HG03095 (cell line): Measurements from ENCODE around the gene ACVR1B.

Experiments used
- ATAC-seq: cut with Tn5 transposase; IDR thresholded peaks from one replicate; pipeline ENCODE4 v1.9.1; 2021; ENCODE audit warnings: moderate library complexity; ENCODE audit not compliant: unreplicated experiment

Gene ACVR1B

DNA sequence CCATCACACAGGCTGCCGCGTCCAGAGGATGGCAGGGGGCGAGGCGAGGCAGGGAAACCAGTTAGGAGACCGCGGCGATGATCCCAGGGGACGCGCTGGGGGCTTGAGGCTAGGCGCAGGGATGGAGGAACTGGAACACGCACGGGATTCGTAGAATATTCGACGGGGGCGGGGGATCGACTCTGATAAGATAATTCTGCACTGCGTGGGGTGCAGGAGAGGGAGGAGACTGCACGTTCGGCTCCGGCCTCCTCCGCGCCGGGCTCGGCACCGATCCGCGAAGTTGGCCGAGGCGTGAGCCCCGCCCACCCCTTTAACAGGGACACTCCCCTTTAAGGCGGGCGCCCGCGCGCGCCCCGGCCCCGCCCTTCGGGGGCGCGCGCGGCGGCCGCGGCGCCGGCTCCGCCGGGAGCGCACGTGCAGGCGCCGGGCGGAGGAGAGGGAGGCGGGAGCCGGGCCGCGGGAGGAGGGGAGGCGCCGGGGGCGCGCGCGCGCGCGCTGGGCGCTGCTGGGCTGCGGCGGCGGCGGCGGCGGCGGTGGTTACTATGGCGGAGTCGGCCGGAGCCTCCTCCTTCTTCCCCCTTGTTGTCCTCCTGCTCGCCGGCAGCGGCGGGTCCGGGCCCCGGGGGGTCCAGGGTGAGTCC lies at the start of gene ACVR1B:
Gene ACVR1B (plus strand): TSS at position 501 of the 644 bp plus-strand sequence. CDS start 45 bp downstream, at position 546.
- peak; percentile 86 for ATAC-seq

GRCh38 chr12:51901881-51902280 lies 49.6 kb upstream of the ACVR1B start:
- no peak for ATAC-seq

GRCh38 chr12:51904951-51905470 lies 46.5 kb upstream of the ACVR1B start:
- ATAC-seq = no peak

DNA sequence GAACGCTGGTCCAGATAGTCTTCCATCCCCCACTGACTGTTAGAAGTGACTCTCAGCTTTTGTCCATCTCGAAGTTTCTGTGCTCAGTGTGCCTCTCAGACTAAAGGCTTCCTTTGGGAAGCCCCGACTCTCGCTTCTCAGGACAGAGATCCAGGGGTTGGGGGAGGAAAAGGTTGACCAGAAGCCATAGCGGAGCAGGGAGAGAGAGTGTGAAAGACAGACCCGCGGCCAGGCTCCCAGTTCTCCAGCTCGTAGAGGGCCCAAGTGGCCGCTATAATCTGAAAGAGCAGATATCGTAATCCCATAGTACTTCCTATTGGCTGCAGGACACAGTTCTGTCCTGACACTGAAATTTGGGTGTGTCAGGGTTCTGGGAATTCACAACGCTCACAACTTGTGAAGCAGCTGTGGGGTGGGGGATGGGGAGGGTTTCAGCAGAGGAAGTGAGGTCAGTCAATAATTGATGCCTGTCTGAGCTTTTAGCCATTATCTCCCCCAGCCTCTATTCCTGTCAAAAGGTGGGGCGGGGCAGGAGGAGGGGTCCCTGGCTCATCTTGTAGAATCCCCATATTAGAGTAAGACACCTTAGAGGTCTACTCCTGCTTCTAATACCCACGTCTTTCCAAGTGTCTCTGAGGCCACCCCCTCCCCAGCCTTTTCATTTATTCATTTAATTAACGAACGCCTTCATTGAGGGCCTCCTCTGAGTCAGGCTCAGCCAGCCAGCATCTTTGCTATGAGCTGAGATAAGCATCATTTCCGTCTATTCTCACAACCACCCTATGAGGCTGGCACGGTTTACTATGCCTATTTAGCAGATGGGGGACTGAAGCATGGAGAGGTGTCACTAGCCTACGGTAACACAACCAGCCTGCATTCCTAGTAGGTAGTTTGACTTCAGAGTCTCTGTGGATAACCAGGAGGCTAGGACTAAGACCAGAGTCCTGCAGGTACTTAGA lies 45.7 kb upstream of the ACVR1B start:
- no peak for ATAC-seq

DNA sequence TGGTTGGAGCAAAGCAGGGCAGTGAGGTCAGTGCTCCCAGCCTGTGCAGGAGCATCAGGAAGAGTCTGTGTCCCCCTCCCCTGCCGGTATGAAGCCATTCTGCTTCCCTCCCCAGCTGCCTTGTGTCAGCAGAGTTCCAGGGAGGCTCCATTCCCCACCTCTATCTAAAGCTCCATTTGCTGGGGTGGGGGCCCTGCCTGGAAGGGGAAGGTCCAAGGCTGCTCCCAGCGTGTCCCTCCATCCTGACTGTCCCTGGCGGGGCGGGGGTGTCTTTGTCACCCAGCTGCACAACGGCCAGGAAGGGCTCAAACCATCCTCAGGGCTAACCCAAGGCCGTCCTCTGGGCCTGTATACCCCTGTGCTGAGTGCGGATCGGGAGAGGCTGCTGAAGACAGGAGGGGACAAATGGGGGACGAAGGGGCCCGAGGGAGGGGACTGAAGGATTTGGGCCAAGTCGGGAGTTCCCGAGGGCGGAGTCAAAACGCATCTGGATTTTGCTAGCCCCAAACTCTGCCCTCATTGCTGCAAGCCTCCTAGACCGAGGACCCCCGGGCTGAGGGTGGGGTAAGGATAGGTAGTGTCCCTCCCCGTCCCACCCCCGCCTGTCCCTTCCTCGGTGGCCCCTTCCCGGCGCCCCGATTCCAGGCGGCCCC lies 44.9 kb upstream of the ACVR1B start:
- ATAC-seq = no peak

GRCh38 chr12:51907083-51907855 lies 44.2 kb upstream of the ACVR1B start, which contains the start of gene ACVRL1:
Gene ACVRL1, plus strand, starts transcription at chr12:51907504. Its CDS starts 4,971 bp downstream, at chr12:51912475.
- no peak for ATAC-seq

DNA sequence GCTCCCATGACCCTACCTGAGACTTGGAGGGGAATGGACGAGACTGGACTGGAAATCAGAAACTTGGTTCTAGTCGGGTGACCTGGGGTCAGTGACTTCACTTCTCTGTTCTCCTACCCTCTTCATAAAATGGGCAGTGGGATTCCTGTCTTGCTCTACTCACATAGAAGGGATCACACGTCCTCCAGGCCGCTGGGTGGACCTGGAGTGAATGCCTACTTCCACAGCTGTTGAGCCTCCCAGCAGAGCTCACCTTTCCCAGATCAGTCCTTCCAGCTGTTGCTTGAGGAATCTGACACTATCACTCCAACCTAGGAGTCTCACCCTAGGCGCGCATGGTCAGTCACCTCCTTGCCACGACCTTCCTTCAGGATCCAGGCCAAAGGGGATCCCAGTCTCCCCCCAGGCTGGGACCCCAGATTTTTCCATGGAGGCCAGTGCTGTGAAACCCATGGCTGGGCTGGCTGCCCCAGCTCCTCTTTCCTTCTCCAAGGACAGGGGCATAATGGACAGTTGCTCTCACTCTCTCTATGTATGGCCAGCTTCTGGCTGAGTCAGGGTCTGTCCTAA lies 43.6 kb upstream of the ACVR1B start:
- ATAC-seq = no peak

GRCh38 chr12:51908876-51909592 lies 42.5 kb upstream of the ACVR1B start:
- ATAC-seq = no peak

GRCh38 chr12:51910168-51910567 lies 41.3 kb upstream of the ACVR1B start:
- no peak for ATAC-seq

DNA sequence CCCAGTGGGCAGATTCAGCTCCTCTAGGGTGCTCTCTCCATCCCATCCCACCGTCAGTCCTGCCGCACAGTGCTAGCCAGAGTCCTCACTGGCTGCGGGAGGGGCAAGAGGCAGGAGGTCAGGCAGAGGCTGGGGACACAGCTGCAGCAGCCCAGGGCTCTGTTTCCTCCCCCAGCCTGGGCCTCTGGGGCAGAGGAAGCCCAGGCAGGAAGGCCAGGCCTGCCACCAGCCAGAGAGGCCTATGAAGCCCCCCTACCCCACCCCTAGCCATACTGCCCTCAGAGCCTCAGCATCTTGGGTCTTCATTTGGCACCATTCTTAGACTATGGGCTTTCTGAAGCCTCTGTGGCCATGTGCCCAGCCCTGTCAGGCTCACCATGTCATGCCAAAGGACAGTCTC lies 40.8 kb upstream of the ACVR1B start:
- no peak for ATAC-seq

GRCh38 chr12:51911307-51911706 lies 40.2 kb upstream of the ACVR1B start:
- ATAC-seq = no peak

- ATAC-seq = no peak
Measured at GRCh38 chr12:51911788-51912711, 39.4 kb upstream of the ACVR1B start.

DNA sequence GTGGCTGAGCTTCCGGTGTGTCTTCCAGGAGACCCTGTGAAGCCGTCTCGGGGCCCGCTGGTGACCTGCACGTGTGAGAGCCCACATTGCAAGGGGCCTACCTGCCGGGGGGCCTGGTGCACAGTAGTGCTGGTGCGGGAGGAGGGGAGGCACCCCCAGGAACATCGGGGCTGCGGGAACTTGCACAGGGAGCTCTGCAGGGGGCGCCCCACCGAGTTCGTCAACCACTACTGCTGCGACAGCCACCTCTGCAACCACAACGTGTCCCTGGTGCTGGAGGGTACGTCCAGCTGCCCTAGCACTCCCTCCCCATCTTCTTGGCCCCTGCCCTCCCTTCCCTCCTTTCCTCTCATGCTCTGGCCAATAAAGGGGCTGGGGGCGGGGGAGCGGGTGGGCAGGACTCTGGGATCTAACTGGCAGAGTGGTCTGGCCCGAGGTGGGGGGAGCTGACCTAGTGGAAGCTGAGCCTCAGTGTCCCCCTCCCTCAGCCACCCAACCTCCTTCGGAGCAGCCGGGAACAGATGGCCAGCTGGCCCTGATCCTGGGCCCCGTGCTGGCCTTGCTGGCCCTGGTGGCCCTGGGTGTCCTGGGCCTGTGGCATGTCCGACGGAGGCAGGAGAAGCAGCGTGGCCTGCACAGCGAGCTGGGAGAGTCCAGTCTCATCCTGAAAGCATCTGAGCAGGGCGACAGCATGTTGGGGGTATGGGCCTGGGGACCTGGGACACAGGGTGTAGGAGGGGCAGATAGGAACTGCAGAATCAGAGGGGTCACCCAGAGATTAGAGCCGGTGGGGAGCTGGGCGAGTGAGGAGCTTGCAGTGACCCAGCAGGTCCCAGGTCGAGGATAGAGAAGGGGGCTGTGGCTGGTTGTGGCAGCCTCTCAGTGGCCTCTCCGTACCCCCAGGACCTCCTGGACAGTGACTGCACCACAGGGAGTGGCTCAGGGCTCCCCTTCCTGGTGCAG lies 38.1 kb upstream of the ACVR1B start:
- ATAC-seq = no peak

DNA sequence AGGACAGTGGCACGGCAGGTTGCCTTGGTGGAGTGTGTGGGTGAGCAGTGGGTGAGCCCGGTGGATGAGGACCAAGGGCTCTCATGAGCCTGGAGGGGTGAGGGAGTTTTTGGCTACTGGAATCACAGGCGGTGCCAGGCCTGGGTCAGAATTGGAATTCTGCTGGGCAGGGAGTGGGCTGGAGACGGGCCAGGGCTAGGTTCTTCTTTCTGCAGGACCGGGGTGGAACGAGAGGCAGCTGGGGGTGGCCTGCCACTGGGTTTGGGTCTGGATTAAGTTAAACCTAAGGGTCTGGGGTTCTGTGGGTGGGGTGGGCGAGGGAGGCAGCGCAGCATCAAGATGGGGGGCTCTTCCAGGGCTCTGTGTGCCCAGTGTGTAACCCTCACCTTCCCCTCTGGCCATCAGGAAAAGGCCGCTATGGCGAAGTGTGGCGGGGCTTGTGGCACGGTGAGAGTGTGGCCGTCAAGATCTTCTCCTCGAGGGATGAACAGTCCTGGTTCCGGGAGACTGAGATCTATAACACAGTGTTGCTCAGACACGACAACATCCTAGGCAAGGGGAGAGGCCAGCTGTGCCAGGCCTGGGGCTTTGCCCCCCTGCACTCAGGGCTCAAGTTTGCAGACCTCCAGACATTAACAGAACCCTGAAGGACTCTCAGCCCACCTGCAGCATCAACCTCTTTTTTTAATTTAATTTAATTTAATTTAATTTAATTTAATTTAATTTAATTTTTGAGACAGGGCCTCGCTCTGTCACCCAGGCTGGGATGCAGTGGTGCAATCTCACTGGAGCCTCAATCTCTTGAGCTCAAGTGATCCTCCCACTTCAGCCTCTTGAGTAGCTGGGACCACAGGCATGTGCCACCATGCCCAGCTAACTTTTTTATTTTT lies 37.2 kb upstream of the ACVR1B start:
- no peak for ATAC-seq

GRCh38 chr12:51915003-51915625 lies 36.4 kb upstream of the ACVR1B start:
- no peak for ATAC-seq

- ATAC-seq = no peak
Measured at GRCh38 chr12:51915951-51916350, 35.5 kb upstream of the ACVR1B start.
